Immature natural killer cell (primary cell): ENCODE measurements around the gene WDR18. TPM values are rescaled to one million over a fixed set of nuclear protein-coding genes. Genes with fewer than 3 reads are reported as not detected.

Source experiments
- DNase-seq, 3 donors: peaks; one replicate each; pipeline ENCODE4 v3.0.0; 2022; ENCODE audit warnings: mixed read lengths in 1 of 3
- H3K27ac Mint-ChIP-seq, 6 donors: one replicate each; pipeline ENCODE4 v1.8.0; 2020; ENCODE audit warnings: mixed read lengths in 6 of 6, mild to moderate bottlenecking in 5 of 6, inconsistent platforms in 4 of 6, moderate library complexity in 3 of 6
- H3K27me3 Mint-ChIP-seq, 3 donors: one replicate each; pipeline ENCODE4 v1.8.0; 2020 to 2021; ENCODE audit warnings: low read depth in 3 of 3, mild to moderate bottlenecking in 3 of 3, mixed read lengths in 3 of 3, moderate library complexity in 3 of 3, inconsistent platforms in 1 of 3
- H3K36me3 Mint-ChIP-seq, 3 donors: one replicate each; pipeline ENCODE4 v1.8.0; 2020; ENCODE audit warnings: mixed read lengths in 3 of 3, inconsistent platforms in 2 of 3, mild to moderate bottlenecking in 2 of 3
- H3K4me1 Mint-ChIP-seq, 2 donors: one replicate each; pipeline ENCODE4 v1.8.0; 2020; ENCODE audit warnings: inconsistent platforms in 2 of 2, mild to moderate bottlenecking in 2 of 2, mixed read lengths in 2 of 2, moderate library complexity in 1 of 2
- H3K4me3 Mint-ChIP-seq, 5 donors: one replicate each; pipeline ENCODE4 v1.8.0; 2020; ENCODE audit warnings: mild to moderate bottlenecking in 5 of 5, mixed read lengths in 5 of 5, inconsistent platforms in 3 of 5, moderate library complexity in 3 of 5
- H3K9me3 Mint-ChIP-seq, 6 donors: one replicate each; pipeline ENCODE4 v1.8.0; 2020; ENCODE audit warnings: mild to moderate bottlenecking in 6 of 6, mixed read lengths in 6 of 6, inconsistent platforms in 4 of 6, moderate library complexity in 3 of 6
- polyA plus RNA-seq, 3 donors: library from polyadenylated mRNA; unstranded; fragments of 300-500 nt; fragmentation: Illumina TruSeq; gene quantifications; one replicate each; pipeline ENCODE4 v1.2.3, GENCODE V29; 2021

The WDR18 gene
- polyA plus RNA-seq: 100 to 1,000 TPM in 1 of 3 donors, 10 to 100 TPM in 2; 60.5 to 116 (median 70.9) TPM

DNA sequence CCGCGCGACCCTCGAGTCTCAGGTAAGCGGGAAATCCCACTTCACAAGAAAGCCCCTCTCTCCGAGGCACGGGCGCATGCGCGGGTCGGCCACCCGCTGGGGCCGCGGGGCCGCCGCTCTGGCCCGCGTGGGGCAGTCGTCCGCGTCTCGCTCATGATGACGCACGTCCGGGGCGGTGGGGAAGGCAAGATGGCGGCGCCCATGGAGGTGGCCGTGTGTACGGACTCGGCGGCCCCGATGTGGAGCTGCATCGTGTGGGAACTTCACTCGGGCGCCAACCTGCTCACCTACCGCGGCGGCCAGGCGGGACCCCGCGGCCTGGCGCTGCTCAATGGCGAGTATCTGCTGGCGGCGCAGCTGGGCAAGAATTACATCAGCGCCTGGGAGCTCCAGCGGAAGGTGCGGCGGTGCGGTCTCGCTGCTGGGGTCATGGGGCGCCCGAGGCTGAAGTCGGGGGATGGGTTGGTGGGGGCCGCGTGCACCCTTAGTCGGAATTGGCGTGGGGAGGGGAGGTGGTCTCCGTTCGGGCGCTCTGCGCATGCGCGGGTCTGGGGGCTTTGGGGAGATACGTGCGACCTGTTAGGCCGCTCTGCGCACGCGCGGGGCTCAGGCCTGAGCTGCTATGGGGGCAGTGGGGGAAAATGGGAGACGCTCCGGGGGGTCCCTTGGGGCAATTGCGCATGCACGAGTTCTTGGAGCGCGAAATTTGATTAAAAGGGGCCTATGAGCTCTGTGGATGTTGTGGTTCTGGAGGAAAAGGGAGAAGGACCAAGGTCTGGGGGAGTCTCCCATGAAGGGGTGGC lies at the start of gene WDR18:
WDR18 (plus strand) TSS at position 181 of the 803 bp plus-strand sequence; CDS start at position 190, 9 bp downstream.
- Mint-ChIP-seq H3K4me1 (peaks cover 22 to 30% of the 10 kb centered on the region in 2 donors), H3K27ac (peak within 1 kb of the TSS; percentile 65 to 93 (median 87)), H3K9me3 (no peaks in the 10 kb centered on the region), H3K4me3 (peak within 1 kb of the TSS; percentile 87 to 94 (median 92)), H3K36me3 (no peaks in the 10 kb centered on the region), H3K27me3 (peaks cover 0 to 1% (median 0%) of the 10 kb centered on the region in 3 donors)
- DNase-seq: peak; percentile 88 to 91 (median 90)

GRCh38 chr19:934865-935479 lies 49.2 kb upstream of the WDR18 start:
- DNase-seq: peak; percentile 46 to 54 (median 53)
- peak overlapping the region in 2 of 5 donors; percentile 6 to 24 for H3K4me3 Mint-ChIP-seq
- peaks cover 0 to 4% (median 4%) of the 10 kb centered on the region in 3 donors for H3K36me3 Mint-ChIP-seq
- H3K27me3 Mint-ChIP-seq: peaks cover 5 to 12% (median 10%) of the 10 kb centered on the region in 3 donors
- peaks cover 20 to 43% of the 10 kb centered on the region in 2 donors for H3K4me1 Mint-ChIP-seq
- peaks cover 0 to 2% (median 0%) of the 10 kb centered on the region in 6 donors for H3K9me3 Mint-ChIP-seq
- peak overlapping the region in 1 of 6 donors; percentile 61 for H3K27ac Mint-ChIP-seq

GRCh38 chr19:936175-936546 lies 48.0 kb upstream of the WDR18 start:
- DNase-seq: no peak
- H3K9me3 Mint-ChIP-seq: peaks cover 0 to 2% (median 0%) of the 10 kb centered on the region in 6 donors
- H3K4me3 Mint-ChIP-seq: no peak overlapping the region
- peaks cover 5 to 12% (median 12%) of the 10 kb centered on the region in 3 donors for H3K27me3 Mint-ChIP-seq
- H3K36me3 Mint-ChIP-seq: peaks cover 0 to 4% (median 4%) of the 10 kb centered on the region in 3 donors
- no peak overlapping the region for H3K27ac Mint-ChIP-seq
- peaks cover 27 to 47% of the 10 kb centered on the region in 2 donors for H3K4me1 Mint-ChIP-seq

DNA sequence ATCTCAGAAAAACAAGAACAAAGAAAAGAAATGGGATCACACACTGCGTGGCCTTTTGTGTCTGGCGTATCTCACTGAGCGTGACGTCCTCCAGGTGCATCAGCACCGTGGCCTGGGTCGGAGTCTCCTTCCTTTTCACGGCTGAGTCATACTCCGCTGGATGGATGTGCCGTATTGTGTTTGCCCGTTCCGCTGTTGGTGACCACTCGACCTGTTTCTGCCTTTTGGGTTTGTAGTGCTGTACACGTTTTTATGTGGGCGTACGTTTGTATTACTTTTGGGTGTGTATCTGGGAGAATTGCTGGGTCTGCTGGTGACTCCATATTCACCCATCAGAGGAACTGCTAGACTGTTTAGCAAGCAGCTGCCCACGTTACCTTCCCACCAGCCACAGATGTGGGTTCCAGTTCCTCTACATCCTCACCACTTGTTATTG lies 46.9 kb upstream of the WDR18 start:
- Mint-ChIP-seq H3K36me3 (peaks cover 0 to 4% (median 4%) of the 10 kb centered on the region in 3 donors), H3K4me3 (peak overlapping the region; percentile 13 to 73 (median 59)), H3K27ac (peak overlapping the region in 5 of 6 donors; percentile 74 to 93 (median 87)), H3K27me3 (peaks cover 10 to 15% (median 12%) of the 10 kb centered on the region in 3 donors), H3K9me3 (peaks cover 0 to 2% (median 0%) of the 10 kb centered on the region in 6 donors), H3K4me1 (peaks cover 34 to 47% of the 10 kb centered on the region in 2 donors)
- DNase-seq: peak; percentile 69 to 78 (median 72)

DNA sequence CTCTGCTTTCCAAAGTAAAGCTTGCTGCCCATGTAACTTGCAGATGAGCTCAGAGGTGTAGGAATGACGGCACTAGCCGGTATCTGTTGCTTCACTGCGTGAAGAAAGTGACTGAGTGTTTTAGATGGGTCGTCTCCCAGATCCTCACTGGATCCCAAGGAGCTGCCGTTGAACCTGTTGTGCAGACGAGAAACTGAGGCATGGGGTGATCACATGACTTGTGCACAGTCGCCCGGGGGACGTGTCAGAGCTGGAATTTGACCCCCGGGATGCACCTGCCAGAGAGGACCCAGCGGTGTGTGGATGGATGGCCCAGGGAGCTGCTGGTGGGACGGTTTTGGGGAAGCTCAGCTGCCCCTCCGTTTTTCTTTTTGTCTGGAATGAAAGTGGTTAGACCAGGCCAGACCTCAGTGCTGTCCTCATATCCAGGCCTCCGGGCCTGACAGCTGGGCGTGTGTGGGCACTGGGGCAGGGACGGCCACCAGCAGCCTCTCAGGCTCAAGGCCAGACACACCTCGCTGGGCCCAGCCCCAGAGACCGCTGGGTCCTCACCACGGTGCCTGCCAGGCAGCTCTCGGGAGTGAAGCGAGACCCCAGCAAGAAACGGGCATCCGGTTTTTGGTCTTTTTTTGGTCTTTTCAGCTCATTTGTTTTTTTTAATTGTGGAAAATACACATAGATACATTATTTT lies 45.8 kb upstream of the WDR18 start:
- Mint-ChIP-seq H3K4me1 (peaks cover 28 to 42% of the 10 kb centered on the region in 2 donors), H3K27ac (peak overlapping the region in 5 of 6 donors; percentile 26 to 92 (median 41))
- DNase-seq: no peak

GRCh38 chr19:939439-939838 lies 44.7 kb upstream of the WDR18 start:
- H3K4me3 Mint-ChIP-seq: peak overlapping the region in 3 of 5 donors; percentile 17 to 72 (median 42)
- H3K9me3 Mint-ChIP-seq: peaks cover 0 to 2% (median 0%) of the 10 kb centered on the region in 6 donors
- no peak for DNase-seq
- peak overlapping the region in 4 of 6 donors; percentile 34 to 93 (median 89) for H3K27ac Mint-ChIP-seq
- H3K36me3 Mint-ChIP-seq: peaks cover 0 to 4% (median 4%) of the 10 kb centered on the region in 3 donors
- peaks cover 10 to 13% (median 12%) of the 10 kb centered on the region in 3 donors for H3K27me3 Mint-ChIP-seq
- H3K4me1 Mint-ChIP-seq: peaks cover 28 to 37% of the 10 kb centered on the region in 2 donors

More for the DNA sequence above, 45.8 kb upstream of the WDR18 start:
- H3K36me3 Mint-ChIP-seq: peaks cover 0 to 4% (median 4%) of the 10 kb centered on the region in 3 donors
- peaks cover 0 to 2% (median 0%) of the 10 kb centered on the region in 6 donors for H3K9me3 Mint-ChIP-seq
- peaks cover 10 to 13% (median 12%) of the 10 kb centered on the region in 3 donors for H3K27me3 Mint-ChIP-seq
- H3K4me3 Mint-ChIP-seq: peak overlapping the region in 2 of 5 donors; percentile 27 to 41

DNA sequence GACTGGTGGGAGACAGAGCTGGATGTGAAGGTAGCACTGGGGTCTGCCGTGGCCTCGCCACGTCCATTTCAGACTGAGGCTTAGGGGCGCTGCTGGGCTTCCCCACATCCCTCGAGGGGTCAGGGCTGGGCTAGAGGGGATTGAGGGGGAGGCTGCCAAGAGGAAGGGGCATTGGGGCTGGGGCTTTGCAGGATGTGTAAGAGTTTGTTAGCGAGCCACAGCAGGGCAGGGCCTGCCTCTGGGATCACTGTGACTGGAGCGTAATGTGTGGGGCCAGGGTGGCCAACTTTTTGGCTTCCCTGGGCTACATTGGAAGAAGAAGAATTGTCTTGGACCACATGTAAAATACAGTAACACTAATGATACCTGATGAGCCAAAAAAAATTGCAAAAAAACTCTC lies 44.2 kb upstream of the WDR18 start:
- DNase-seq: no peak
- Mint-ChIP-seq H3K9me3 (peaks cover 0 to 2% (median 0%) of the 10 kb centered on the region in 6 donors), H3K4me1 (peaks cover 28 to 37% of the 10 kb centered on the region in 2 donors), H3K36me3 (peaks cover 0 to 4% (median 4%) of the 10 kb centered on the region in 3 donors), H3K27me3 (peaks cover 10 to 13% (median 12%) of the 10 kb centered on the region in 3 donors), H3K27ac (peak overlapping the region; percentile 75 to 93 (median 85)), H3K4me3 (peak overlapping the region; percentile 72 to 83 (median 81))

- DNase-seq: peak; percentile 80 to 85 (median 82)
- Mint-ChIP-seq H3K4me3 (peak overlapping the region; percentile 72 to 84 (median 81)), H3K9me3 (peaks cover 0 to 2% (median 0%) of the 10 kb centered on the region in 6 donors), H3K27ac (peak overlapping the region; percentile 75 to 93 (median 85)), H3K27me3 (peaks cover 10 to 13% (median 12%) of the 10 kb centered on the region in 3 donors), H3K36me3 (peaks cover 0 to 4% (median 4%) of the 10 kb centered on the region in 3 donors), H3K4me1 (peaks cover 28 to 31% of the 10 kb centered on the region in 2 donors)
These were observed 43.4 kb upstream of the WDR18 start for GRCh38 chr19:940591-941291.

DNA sequence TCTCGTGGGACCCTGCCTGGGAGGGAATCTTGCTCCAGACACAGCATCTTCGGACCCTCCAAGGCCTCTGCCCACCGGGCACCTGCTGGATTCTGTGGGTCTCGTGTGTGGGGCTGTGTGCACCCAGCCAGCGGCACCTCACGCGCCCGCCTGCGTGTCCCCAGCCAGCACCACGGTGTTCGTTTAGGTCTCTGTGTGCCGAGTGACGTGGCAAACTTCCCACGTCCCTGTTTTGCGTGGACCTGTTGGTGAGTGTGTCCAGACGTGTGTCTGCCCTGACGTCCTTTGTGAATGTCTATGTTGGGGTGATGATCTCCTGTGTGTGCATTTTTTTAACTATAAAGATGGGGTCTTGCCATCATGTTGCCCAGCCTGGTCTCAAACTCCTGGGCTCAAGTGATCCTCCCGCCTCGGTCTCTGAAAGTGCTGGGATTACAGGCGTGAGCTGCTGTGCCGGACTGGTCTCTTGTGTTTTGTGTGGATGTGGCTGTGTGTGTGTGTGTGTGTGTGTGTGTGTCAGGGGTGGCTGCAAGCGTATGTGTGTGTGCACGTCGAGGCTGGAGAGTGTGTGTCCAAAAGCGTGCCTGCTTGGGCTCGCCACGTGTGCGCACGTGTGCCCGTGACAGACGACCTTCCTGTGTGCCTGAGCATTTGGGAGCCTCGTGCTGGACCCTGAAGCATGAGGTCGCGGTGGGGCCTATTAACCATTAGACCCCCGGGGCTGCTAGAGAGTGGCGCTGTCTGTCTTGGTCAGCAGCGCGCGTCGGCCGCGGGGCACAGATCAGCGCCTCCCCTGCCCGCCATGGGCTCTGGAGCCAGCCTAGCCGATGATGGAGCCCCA lies 42.6 kb upstream of the WDR18 start:
- no peak for DNase-seq
- H3K4me3 Mint-ChIP-seq: peak overlapping the region; percentile 67 to 84 (median 80)
- H3K36me3 Mint-ChIP-seq: peaks cover 0 to 4% (median 4%) of the 10 kb centered on the region in 3 donors
- H3K27me3 Mint-ChIP-seq: peaks cover 10 to 13% (median 12%) of the 10 kb centered on the region in 3 donors
- peaks cover 0 to 2% (median 0%) of the 10 kb centered on the region in 6 donors for H3K9me3 Mint-ChIP-seq
- H3K27ac Mint-ChIP-seq: peak overlapping the region; percentile 53 to 82 (median 74)
- H3K4me1 Mint-ChIP-seq: peaks cover 28 to 31% of the 10 kb centered on the region in 2 donors

DNA sequence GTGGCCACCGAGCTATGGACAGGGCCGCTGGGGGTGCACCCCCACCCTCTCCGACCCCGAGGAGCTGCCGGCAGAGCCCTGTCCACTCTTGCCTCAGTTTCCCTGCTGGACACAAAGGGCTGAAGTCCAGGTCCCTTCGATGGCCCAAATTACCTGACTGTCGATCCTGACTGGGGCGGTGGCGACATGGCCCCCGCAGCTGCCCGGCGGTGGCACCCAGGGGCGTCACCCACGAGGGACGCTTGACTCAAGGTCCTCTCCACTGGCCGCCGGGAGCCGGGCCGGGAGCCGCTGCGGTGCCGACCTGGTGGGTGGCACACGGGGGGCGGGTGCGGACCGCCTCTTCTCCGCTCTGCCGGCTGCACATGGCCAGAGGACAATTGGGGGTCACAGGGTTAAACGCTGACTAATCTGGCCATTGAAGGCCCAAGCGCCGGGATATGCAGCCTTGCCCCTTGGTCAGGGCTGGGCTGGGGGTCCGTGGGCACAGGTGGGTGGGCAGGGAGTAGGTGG lies 42.0 kb upstream of the WDR18 start:
- Mint-ChIP-seq H3K4me1 (peaks cover 25 to 26% of the 10 kb centered on the region in 2 donors), H3K27me3 (peaks cover 10 to 13% (median 11%) of the 10 kb centered on the region in 3 donors), H3K9me3 (peaks cover 0 to 2% (median 0%) of the 10 kb centered on the region in 6 donors), H3K36me3 (peaks cover 0 to 3% (median 3%) of the 10 kb centered on the region in 3 donors), H3K27ac (no peak overlapping the region), H3K4me3 (no peak overlapping the region)
- no peak for DNase-seq

DNA sequence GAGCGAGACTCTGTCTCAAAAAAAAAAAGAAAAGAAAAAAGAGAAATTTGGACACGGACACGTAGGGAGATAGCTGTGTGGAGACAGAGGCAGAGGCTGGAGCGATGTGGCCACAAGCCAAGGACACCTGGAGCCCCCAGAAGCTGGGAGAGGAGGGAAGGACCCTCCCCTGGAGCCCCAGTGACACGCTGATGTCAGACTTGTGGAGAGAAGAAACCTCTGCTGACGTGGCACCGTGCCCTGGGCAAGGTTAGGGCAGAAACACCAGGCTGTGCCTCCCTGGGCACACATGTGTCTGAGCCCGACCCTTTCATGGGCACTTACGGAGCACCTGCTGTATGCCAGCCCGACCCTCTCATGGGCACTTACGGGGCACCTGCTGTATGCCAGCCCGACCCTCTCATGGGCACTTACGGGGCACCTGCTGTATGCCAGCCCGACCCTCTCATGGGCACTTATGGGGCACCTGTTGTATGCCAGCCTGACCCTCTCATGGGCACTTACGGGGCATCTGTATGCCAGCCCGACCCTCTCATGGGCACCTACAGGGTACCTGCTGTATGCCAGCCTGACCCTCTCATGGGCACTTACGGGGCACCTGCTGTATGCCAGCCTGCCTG lies 40.5 kb upstream of the WDR18 start:
- Mint-ChIP-seq H3K4me1 (peaks cover 15 to 16% of the 10 kb centered on the region in 2 donors), H3K27ac (no peak overlapping the region), H3K4me3 (no peak overlapping the region), H3K36me3 (no peaks in the 10 kb centered on the region), H3K27me3 (peaks cover 5 to 7% (median 6%) of the 10 kb centered on the region in 3 donors), H3K9me3 (no peaks in the 10 kb centered on the region)
- DNase-seq: no peak
